Right atrium auricular region (tissue), 2 donors: ENCODE results near the gene CACNA1F. TPM values are rescaled to one million over a fixed set of nuclear protein-coding genes. Genes with fewer than 3 reads are reported as not detected.
A peak's percentile ranks its signal among the peaks of the same experiment; 100 is the strongest.

ENCODE experiments used
- DNase-seq: peaks from one replicate; pipeline ENCODE4 v3.0.0-alpha.2; 2019; ENCODE audit warnings: low spot score
- H3K27ac ChIP-seq, 2 donors: fragments of 200-600 bp; sonication (generic); 1 replicate in 1 of 2; 2 replicates in 1 of 2; pipeline ENCODE4 v1.5.1; 2016 to 2019
- H3K27me3 ChIP-seq, 2 donors: fragments of 200-600 bp; sonication (generic); one replicate each; pipeline versions ENCODE4 v1.5.1 to v1.6.0; 2017 to 2019
- H3K36me3 ChIP-seq: fragments of 200-600 bp; sonication (generic); one replicate; pipeline ENCODE4 v1.5.1; 2016
- H3K4me1 ChIP-seq, 2 donors: fragments of 200-600 bp; sonication (generic); one replicate each; pipeline versions ENCODE4 v1.5.1 to v1.6.0; 2017 to 2019
- H3K4me3 ChIP-seq, 2 donors: fragments of 200-600 bp; sonication (generic); 1 replicate in 1 of 2; 2 replicates in 1 of 2; pipeline ENCODE4 v1.5.1; 2017 to 2019; ENCODE audit warnings: mild to moderate bottlenecking in 1 of 2, moderate library complexity in 1 of 2
- H3K9me3 ChIP-seq, 2 donors: fragments of 200-600 bp; sonication (generic); one replicate each; pipeline ENCODE4 v1.5.1; 2019
- CTCF ChIP-seq, 2 donors: fragments of 200-600 bp; sonication (generic); IDR thresholded peaks; one replicate each; pipeline ENCODE4 v1.5.1; 2019; ENCODE audit warnings: antibody characterized with exemption in 2 of 2
- total RNA-seq, 2 donors: library from RNA; depleted of rRNA; stranded (reverse); fragments of >200 nt; gene quantifications; one replicate each; pipeline ENCODE4 v1.1.0, GENCODE V29; 2016

CACNA1F gene
- total RNA-seq, 2 donors from 2014 or later = 0.08 to 0.11 TPM

GRCh38 chrX:49269767-49270248, 36.7 kb upstream of the CACNA1F start, which contains the start of gene PPP1R3F:
PPP1R3F (plus strand) TSS chrX:49269793; CDS start chrX:49269870, 77 bp downstream.
- no peaks in the 10 kb centered on the region for H3K36me3 ChIP-seq
- H3K4me1 ChIP-seq = peaks cover 0 to 30% of the 10 kb centered on the region in 2 donors
- no peak for DNase-seq
- H3K9me3 ChIP-seq = no peaks in the 10 kb centered on the region
- TF ChIP-seq CTCF (IDR thresholded peaks at IDR 0.05) = no peak
- H3K4me3 ChIP-seq = peak within 1 kb of the TSS; percentile 50 to 70
- peak within 1 kb of the TSS; percentile 84 to 88 for H3K27ac ChIP-seq
- H3K27me3 ChIP-seq = no peaks in the 10 kb centered on the region

GRCh38 chrX:49269010-49269766, 36.0 kb upstream of the CACNA1F start:
- peak; percentile 98 for DNase-seq
- H3K27ac ChIP-seq = peak overlapping the region; percentile 84 to 88
- no peaks in the 10 kb centered on the region for H3K36me3 ChIP-seq
- H3K4me3 ChIP-seq = peak overlapping the region; percentile 50 to 70
- no peaks in the 10 kb centered on the region for H3K9me3 ChIP-seq
- no peaks in the 10 kb centered on the region for H3K27me3 ChIP-seq
- no peak for TF ChIP-seq CTCF (IDR thresholded peaks at IDR 0.05)
- peaks cover 0 to 30% of the 10 kb centered on the region in 2 donors for H3K4me1 ChIP-seq

- Histone ChIP-seq H3K36me3 (no peaks in the 10 kb centered on the region), H3K27me3 (no peaks in the 10 kb centered on the region), H3K4me3 (peak overlapping the region; percentile 19 to 70), H3K4me1 (peaks cover 0 to 27% of the 10 kb centered on the region in 2 donors), H3K9me3 (no peaks in the 10 kb centered on the region), H3K27ac (peak overlapping the region; percentile 84 to 88)
- no peak for TF ChIP-seq CTCF (IDR thresholded peaks at IDR 0.05)
- DNase-seq = no peak
Measured at GRCh38 chrX:49268702-49269009, 35.5 kb upstream of the CACNA1F start.

GRCh38 chrX:49266523-49267445, 33.6 kb upstream of the CACNA1F start:
- no peak overlapping the region for H3K4me3 ChIP-seq
- peaks cover 0 to 15% of the 10 kb centered on the region in 2 donors for H3K4me1 ChIP-seq
- DNase-seq = no peak
- no peaks in the 10 kb centered on the region for H3K27me3 ChIP-seq
- H3K27ac ChIP-seq = no peak overlapping the region
- no peaks in the 10 kb centered on the region for H3K36me3 ChIP-seq
- TF ChIP-seq CTCF (IDR thresholded peaks at IDR 0.05) = no peak
- no peaks in the 10 kb centered on the region for H3K9me3 ChIP-seq

GRCh38 chrX:49264460-49264859, 31.3 kb upstream of the CACNA1F start, which contains the start of gene FOXP3:
FOXP3 (minus strand) TSS chrX:49264710; CDS start chrX:49258505, 6,205 bp downstream.
- Histone ChIP-seq H3K27ac (no peak within 1 kb of the TSS), H3K4me1 (no peaks in the 10 kb centered on the region), H3K9me3 (no peaks in the 10 kb centered on the region), H3K27me3 (no peaks in the 10 kb centered on the region), H3K36me3 (no peaks in the 10 kb centered on the region), H3K4me3 (no peak within 1 kb of the TSS)
- TF ChIP-seq CTCF (IDR thresholded peaks at IDR 0.05) = no peak
- no peak for DNase-seq
